Effector memory CD8-positive, alpha-beta T cell (primary cell): Measurements from ENCODE around the gene WDR54.
A peak's percentile ranks its signal among the peaks of the same experiment; 100 is the strongest.

Source experiments
- ATAC-seq: fragments of 150-1000 bp; cut with Tn5 transposase; replicated peaks from 2 replicates; pipeline ENCODE4 v1.10.0; 2021; ENCODE audit warnings: mild to moderate bottlenecking, moderate library complexity
- DNase-seq, 3 experiments: peaks; one replicate each; pipeline ENCODE4 v3.0.0; 2021
- H3K27ac Mint-ChIP-seq, 2 donors: one replicate each; pipeline ENCODE4 v1.8.0; 2022; ENCODE audit warnings: mild to moderate bottlenecking in 2 of 2, mixed read lengths in 2 of 2, moderate library complexity in 2 of 2
- H3K27me3 Mint-ChIP-seq, 2 donors: one replicate each; pipeline ENCODE4 v1.8.0; 2022; ENCODE audit warnings: mixed read lengths in 2 of 2
- H3K36me3 Mint-ChIP-seq: one replicate; pipeline ENCODE4 v1.8.0; 2022; ENCODE audit warnings: mild to moderate bottlenecking, moderate library complexity, mixed read lengths; ENCODE audit not compliant: insufficient read depth
- H3K4me1 Mint-ChIP-seq, 2 donors: one replicate each; pipeline ENCODE4 v1.8.0; 2022; ENCODE audit warnings: low read depth in 2 of 2, mixed read lengths in 2 of 2
- H3K4me3 Mint-ChIP-seq, 2 donors: one replicate each; pipeline ENCODE4 v1.8.0; 2022; ENCODE audit warnings: mild to moderate bottlenecking in 2 of 2, mixed read lengths in 2 of 2, moderate library complexity in 2 of 2
- H3K9me3 Mint-ChIP-seq, 2 donors: one replicate each; pipeline ENCODE4 v1.8.0; 2022; ENCODE audit warnings: mixed read lengths in 2 of 2

The WDR54 gene

DNA sequence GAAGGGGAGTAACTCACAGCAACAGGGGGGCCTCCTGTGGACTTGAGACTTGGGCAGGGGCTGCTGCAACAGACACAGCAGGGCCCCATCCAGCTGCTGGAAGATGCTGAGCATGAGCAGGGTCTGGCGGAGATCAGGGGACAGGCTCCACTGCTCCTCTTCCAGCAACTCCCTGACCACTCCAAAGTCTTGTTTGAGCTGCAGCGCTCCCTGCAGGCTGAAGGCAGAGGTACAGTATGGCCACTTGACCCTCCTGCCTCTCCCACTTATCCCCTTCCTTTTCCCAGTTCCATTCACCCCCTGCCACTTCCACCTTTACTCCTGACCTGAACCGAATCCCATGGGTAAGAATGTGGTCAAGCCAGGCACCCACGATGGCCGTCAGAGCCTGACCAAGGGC lies 53.4 kb downstream of the WDR54 start:
- no peak overlapping the region for H3K4me3 Mint-ChIP-seq
- H3K27me3 Mint-ChIP-seq: no peaks in the 10 kb centered on the region
- DNase-seq (no peak), ATAC-seq (no peak)
- H3K36me3 Mint-ChIP-seq: peaks cover 46% of the 10 kb centered on the region
- peaks cover 20 to 21% of the 10 kb centered on the region in 2 donors for H3K4me1 Mint-ChIP-seq
- H3K9me3 Mint-ChIP-seq: no peaks in the 10 kb centered on the region
- peak overlapping the region in 1 of 2 donors; percentile 99 for H3K27ac Mint-ChIP-seq
